COLO829 (cell line): Measurements from ENCODE around the gene NPNT.
"Not testable (repeated sequence)": the region's sequence is repeated elsewhere in the genome, so short reads cannot be mapped to it uniquely, and the experiment has no call there.

ENCODE experiments used
- DNase-seq: peaks from one replicate; pipeline ENCODE4 v3.0.0; 2012; ENCODE audit warnings: low spot score

Gene NPNT, protein sequence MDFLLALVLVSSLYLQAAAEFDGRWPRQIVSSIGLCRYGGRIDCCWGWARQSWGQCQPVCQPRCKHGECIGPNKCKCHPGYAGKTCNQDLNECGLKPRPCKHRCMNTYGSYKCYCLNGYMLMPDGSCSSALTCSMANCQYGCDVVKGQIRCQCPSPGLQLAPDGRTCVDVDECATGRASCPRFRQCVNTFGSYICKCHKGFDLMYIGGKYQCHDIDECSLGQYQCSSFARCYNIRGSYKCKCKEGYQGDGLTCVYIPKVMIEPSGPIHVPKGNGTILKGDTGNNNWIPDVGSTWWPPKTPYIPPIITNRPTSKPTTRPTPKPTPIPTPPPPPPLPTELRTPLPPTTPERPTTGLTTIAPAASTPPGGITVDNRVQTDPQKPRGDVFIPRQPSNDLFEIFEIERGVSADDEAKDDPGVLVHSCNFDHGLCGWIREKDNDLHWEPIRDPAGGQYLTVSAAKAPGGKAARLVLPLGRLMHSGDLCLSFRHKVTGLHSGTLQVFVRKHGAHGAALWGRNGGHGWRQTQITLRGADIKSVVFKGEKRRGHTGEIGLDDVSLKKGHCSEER

DNA sequence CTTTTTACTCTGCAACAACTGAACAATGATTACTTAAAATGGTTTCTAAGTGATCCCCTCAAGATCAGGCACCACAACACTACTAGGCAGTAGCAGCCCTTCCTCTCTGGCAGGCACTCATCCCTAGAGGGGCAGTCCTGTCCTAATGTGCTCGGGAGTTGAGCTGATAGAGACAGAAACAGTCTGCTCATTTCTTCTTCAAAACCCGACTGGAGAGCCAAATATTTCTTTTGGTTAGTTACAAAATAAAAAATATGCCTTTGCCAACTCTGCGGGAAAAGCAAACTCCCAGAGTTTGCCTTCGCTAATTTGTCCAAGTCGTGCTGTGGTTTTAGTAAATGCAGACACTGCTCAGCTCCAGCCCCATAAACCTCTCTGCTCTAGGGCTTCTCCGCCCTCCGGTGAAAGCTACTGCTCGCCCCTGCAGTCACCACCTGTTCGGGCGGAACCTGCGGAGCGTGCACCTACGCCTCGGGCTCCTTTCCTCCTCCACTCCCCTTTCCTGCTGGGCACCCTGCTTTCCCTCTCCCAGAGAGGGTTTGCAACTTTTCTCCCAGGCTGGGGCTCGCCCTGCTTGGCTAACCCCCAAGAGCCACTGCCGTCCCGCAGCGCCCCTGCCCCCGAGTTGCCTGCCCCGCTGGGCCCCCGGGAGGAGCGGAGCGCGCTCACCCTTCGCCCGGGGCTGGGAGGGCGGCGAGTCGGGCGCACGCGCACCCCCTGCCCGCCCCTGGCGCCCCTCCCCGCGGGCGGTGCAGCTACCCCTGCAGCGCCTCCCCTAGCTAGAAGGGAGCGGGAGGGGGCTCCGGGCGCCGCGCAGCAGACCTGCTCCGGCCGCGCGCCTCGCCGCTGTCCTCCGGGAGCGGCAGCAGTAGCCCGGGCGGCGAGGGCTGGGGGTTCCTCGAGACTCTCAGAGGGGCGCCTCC lies at the start of gene NPNT:
Gene NPNT (plus strand): TSS at position 812 of the 923 bp plus-strand sequence. CDS start 182 bp downstream, outside the sequence.
- DNase-seq, result no peak

DNA sequence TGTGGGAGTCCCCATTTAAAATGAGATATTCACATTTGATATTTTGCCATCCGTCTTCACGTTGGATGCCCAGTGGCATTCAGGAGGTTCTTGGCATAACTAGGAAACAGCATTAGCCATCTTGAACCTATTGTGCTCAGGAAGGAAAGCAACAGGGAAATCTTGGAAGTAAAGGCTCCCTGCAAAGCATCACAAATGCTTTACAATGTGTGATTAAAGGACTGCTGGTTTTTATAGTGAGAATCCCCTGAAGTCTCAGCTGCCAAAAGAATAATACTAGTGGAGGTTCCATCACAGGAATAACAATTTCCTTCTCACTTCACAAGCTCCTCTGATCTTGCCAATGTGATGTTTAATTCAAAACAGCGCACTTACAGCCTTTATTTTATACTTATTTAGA lies 49.7 kb upstream of the NPNT start:
- no peak for DNase-seq

DNA sequence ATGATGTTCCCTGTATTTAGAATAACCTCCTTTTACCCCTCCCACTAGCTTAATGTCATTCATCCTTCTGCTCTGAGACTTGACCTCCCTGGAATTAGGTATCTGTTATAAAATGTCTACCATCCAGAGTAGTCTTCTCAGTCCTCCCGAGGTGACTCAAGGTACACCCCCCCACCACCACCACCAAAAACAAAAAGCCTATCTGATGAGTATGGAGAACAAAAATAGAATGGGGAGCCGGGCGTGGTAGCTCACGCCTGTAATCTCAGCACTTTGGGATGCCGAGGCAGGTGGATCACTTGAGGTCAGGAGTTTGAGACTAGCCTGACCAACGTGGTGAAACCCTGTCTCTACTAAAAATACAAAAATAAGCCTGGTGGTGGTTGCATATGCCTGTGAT lies 46.9 kb upstream of the NPNT start:
- DNase-seq, result not testable (repeated sequence)

DNA sequence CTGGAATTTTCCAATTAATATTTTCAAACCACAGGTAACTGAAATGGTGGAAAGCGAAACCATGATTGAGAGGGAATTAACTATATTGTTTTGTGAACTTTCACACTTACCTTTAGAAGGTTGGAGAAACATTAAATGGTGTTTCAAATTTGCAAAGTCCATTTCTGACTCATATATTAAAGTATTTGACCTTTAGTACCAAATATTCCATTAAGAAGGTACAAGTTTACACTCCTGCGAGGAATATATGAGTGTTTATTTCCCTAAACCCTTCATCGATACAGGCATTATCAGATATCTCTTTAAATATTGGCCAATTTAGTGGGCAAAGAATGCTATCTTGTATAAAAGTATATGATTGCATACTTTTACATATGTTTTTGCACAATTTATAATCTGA lies 44.1 kb upstream of the NPNT start:
- no peak for DNase-seq

DNA sequence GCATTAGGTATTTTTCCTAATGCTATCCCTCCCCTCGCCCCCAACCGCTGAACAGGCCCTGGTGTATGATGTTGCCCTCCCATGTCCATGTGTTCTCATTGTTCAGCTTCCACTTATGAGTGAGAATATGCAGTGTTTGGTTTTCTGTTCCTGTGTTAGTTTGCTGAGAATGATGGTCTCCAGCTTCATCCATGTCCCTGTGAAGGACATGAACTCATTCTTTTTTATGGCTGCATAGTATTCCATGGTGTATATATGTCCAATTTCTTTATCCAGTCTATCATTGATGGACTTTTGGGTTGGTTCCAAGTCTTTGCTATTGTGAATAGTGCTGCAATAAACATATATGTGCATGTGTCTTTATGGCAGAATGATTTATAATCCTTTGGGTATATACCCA lies 43.0 kb upstream of the NPNT start:
- not testable (repeated sequence) for DNase-seq

DNA sequence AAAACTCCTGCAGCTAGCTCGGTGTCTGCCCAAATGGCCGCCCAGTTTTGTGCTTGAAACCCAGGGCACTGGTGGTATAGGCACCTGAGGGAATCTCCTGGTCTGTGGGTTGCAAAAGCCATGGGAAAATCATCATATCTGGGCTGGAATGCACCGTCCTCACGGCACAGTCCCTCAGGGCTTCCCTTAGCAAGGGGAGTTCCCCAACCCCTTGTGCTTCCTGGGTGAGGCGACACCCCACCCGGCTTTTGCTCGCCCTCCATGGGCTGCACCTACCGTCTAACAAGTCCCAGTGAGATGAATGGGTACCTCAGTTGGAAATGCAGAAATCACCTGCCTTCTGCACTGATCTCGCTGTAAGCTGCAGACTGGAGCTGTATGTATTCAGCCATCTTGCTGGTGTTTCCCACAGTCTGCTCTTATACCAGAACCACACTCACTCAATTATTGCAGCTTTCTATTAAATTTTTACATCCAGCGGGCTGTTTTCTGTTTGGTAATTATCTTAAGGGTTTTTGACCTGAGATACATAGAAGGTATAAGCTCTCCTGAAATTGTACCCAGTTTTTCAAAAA lies 36.7 kb upstream of the NPNT start:
- DNase-seq, result no peak

DNA sequence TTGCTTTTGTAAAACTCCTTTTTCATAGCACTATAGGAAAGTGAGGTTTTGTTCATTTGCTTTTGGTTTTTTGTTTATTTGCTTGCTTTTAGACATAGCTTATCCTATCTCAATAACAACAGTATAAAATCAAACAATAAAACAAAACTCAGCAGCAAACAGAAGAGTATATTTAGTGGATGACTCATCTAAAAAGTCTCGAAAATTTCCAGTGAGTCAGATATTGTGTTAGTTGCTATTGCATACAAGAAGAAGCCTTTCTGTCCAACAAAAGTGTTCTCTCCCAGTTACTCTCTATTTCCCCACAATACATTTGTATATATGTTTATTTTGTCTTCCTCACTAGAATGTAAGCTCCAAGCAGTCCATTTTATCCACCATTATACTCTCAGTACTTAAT lies 36.0 kb upstream of the NPNT start:
- DNase-seq, result peak; percentile 47

DNA sequence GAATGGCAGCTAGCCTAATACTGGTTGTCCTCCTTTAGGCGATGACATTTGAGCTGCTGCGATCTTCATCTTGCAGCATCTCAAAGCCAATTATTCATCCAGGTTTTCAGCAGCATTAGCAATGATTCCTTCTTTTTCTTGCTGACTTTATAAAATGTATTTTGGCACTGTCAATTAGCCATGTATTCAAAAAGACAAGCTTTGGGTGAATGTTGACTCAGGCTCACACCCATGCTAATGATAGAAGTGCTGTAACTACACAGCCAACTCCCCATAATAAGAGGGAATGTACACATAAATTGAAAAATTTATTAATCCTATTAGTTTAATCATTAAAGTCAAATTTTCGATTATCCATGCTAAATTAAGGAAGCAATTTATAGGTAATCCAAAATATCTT lies 24.3 kb upstream of the NPNT start:
- DNase-seq, result no peak

DNA sequence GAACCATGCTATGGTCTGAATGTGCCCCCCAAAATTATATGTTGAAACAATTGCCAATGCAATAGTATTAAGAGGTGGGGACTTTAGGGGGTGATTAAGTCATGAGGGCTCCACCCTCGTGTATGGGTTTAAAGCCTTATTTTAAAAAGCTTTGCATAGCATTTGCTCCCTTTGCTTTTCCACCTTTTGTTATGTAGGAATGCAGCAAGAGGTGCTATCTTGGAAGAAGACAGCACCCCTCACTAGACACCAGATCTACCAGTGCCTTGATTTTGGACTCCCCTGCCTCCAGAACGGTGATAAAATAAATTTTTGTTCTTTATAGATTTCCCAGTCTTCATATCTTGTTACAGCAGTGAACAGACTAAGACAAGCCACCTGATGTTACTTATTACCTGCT lies 23.3 kb upstream of the NPNT start:
- DNase-seq, result no peak

DNA sequence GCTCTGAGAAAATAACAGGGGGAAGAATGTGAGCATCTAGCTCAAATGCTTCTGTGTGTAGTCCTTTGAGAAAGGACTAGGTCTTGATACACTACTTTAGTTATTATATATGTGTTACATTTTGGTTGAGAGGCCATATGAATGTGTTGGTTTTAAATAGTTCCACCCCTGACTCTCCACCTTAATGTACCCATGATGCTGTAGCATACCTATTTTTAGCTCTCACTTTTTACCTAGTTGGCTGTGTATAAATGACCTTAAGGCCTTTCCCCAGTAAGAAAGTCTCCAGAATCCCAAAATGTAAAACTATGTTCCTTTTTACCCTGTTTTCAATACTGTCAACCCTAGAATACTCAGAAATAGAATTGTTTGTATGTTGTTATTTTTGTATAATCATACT lies 20.0 kb upstream of the NPNT start:
- DNase-seq, result no peak

DNA sequence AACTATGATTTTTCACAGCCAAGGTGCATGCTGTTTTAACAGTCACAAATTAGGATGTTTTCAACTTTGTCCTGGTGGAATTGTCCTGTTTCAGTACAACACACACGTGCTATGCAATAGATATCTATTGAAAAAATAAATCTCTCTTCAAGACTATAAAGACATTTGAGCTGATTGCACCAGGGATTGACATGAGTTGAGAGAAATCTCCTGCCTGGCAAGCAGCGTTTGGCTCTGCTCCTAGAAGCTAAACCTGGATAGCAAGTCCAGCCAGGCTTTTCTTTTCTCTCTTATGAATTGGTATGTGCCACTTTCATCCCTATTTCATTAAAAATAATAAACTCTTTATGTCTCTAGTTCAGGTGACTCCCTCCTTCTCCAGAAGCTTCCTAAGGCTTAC lies 16.6 kb upstream of the NPNT start:
- DNase-seq, result no peak

DNA sequence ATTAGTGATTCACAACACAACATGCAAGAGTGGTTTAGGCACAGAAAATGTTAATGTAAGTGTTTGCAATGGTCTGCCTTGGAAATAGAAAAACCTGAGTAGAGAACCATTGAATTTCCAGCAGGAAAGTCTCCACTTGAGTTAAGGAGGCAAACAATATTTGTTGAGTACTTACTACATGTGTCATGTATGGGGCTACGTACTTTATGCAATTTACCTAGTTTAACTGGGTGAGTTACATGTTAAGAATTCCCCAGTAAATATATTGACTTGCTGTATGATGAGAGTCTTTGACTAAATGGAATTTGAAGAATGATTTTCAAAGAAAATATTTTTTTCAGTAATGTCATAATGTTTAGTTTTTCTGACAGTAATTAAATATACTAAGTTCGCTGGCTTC lies 7.8 kb upstream of the NPNT start:
- no peak for DNase-seq

DNA sequence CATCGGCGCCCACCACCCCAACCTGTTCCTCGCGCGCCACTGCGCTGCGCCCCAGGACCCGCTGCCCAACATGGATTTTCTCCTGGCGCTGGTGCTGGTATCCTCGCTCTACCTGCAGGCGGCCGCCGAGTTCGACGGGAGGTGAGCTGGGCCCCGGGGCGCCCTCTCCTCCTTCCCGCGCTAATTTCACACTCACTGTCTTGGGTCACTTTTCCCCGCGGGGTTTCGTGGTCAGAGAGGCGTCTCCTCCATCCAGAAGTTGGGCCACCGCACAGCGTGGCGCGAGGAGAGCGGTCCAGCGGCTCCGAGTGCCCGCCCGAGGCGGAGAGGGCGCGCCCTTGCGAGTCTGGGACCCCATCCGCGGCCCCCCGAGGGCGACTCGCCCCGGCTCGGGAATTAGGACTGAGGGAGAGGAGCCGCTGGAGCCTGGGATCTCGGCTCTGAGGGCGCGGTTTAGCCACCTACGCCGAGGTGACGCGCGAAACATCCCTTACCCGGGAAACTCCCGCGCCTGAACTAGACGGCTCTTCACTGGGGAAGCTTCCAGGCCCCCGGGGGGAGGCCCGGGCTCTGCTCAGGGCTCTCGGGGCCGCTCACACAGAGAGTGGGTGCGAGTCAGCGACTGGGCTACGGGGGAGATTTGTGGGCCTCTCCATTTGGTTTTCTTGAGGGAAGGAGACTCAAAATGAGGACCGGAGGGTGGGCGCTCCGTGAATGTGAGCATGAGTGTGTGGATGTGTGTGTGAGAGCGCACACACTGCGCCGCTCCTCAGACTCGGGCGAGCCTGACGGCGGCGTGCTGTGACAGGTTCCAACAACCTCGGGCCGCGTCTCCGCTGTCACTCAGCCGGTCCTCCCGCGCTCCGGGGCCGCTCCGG lies 551 bp downstream of the NPNT start:
- DNase-seq, result no peak

DNA sequence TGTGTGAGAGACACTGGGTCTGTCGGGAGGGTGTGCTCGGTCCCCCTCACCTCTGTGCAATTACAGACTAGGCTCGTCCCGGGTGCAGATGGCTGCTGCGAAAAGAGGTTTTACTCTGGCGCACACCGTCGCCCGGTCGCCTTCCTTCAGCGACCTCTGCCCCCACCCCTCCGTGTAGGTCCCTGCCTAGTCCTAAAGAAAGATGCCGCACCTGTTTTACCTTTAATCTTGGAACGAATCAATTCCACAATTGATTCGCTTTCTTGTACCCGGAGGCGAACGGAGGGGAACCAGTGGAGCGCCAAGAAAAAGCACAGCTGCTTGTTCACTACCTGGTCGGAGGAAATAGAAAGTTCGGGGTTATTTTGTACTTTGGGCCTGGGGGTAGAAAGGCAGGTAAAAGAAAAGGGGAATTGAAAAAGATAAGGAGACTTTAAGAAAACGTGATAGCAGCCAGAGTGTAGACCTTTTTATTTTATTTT lies 1.2 kb downstream of the NPNT start:
- DNase-seq, result no peak

DNA sequence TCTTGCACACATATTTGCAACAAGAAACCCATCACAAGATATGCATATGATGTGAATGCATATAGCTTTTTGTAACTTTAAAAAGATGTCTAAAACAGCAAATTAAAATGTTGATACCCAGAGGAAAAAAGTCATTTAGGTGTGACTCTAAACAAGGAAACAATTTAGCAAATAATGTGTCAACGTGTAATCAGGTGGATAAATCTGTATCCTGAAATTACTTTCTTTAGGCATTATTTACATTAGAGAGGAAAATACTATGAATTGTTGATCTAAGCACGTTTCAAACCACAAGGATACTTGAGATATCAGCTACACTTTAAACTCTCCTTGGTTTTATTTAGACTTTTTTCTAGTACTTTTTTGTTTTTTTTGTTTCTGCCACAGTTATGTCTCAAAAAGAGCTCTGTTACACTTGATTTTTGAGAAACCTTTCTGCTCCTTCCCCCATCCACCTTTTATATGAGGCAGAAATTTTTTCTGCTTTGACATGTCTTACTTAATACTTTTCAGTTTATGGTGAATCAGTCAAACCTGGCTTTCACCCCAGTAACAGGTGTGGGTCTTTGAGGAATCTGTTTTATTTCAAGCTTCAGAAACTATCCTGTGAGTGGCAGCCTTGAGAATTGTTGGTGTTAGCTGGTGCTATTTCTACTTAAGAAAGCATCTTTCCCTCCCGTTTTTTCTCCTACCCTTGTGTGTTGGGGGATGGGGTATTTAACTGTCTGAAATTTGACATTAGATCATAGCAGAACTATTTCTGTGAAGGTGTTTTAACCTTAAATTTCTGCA lies 1.9 kb downstream of the NPNT start:
- DNase-seq, result no peak

DNA sequence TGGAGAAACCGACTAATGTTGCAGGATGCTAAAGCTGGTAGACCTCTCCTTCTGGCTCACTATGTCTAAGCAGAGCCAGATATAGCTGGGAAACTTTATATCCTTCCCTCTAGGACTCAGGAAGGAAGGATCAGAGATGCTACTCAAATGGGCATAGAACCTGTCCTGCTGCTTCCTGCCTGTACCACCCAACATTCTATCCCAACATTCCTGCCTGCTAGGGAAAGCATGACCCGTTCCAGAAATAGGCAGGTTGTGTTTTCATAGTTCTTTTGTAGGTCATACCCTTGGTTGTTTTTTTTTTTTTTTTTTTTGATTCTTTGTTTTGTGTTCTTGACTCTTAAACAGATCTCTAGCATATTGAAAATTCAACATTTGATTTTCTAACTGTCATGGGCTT lies 5.3 kb downstream of the NPNT start:
- DNase-seq, result no peak

DNA sequence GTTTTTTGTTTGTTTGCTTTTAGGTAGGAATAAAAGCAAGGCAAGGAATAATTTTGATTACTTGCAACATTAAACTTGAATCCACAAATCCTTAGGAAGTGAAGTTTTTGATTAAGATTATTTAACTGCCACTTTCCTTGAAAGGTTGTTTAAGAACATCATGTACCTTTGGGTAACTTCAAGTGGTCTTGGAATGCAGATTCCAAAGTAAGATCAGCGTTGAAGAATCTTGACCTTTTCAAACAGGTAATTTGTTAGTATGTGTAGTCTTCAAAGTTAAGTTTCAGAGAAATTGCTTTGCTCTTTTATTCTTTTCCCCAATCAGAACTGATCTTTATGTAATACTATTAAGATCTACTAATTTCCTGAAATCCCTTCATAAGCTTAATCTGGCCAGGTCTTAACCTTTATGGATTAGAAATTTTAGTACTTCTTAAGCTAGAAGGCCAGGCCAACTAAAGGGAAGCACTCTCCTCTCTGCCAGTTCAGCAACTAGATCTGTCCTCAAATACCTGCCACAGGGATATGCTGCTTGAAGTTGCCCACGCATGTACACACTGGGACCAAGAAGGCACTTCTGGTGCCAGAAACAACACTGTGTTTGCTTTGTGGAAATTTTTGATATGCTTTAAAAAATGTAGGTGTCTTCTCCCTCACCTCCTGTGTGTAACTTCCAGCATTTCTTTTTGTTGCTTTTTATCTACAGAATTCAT lies 7.4 kb downstream of the NPNT start:
- DNase-seq, result no peak

DNA sequence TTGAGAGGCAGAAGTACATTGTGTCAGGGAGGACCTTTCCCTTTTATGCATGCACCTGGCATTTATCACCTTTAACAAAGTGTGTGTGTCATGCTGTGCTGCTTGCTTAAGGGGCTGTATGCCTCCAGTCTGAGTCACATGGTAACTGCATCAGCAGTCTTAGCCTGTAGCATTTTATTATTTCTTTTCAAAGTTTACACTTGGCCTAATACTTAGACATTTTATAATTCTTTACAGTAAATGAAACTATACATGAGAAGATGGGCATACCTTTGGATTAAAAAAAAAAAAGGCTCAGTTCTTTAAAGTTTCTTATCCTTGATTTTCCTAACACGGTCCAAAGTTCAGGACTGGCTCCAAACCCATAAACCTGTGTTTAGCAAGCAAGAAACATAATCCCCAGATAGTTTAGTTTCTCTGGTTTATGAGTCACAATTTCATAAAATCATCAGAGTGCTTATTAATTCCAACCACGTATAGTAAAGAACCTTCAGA lies 14.6 kb downstream of the NPNT start:
- DNase-seq, result no peak

DNA sequence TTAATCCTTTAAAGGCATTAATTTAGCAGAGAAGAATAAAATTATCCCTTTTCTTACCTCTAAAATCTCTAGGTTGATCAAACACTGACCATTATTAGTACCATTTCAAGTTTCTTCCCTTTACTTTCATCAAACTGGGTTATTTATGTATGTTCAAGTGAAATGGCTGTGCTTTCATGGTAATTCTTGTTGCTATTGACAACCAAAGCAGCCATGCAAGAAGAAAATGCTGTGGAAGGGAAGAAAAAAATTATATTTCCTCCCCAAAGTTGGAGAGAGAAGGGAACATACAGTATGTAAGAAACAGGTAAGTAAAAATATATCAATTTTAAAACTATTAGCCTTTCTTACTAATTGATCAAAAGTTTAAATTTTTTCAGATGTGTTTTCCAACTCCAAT lies 16.2 kb downstream of the NPNT start:
- DNase-seq, result no peak

DNA sequence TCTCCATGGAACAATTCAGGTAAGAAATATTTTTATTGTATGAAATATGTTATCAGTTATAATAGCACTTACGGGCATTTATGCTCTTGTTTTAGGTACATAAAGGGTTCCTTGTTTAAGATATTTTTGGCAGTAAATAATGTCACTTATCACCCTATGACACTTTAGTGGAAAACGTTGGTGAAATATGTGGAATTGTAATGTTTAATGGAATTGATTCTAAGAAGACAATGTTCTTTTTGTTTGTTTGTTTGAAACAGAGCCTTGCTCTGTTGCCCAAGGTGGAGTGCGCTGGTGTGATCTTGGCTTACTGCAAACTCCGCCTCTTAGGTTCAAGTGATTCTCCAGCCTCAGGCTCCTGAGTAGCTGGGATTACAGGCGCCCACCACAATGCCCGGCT lies 17.4 kb downstream of the NPNT start:
- peak; percentile 28 for DNase-seq
